Chondrocyte (in vitro differentiated cells): ENCODE results near the gene DNM3. TPM values are rescaled to one million over a fixed set of nuclear protein-coding genes. Genes with fewer than 3 reads are reported as not detected.
A peak's percentile ranks its signal among the peaks of the same experiment; 100 is the strongest.

Source experiments
- DNase-seq: peaks from one replicate; pipeline ENCODE4 v3.0.0; 2021; ENCODE audit warnings: mixed read lengths, low spot score
- H3K27ac Mint-ChIP-seq: one replicate; pipeline ENCODE4 v1.8.0; 2021; ENCODE audit warnings: mild to moderate bottlenecking, moderate library complexity, mixed read lengths; ENCODE audit not compliant: unreplicated experiment
- H3K27me3 Mint-ChIP-seq: 2 replicates; pipeline ENCODE4 v1.8.0; 2021; ENCODE audit warnings: low read depth, mixed read lengths
- H3K36me3 Mint-ChIP-seq: 2 replicates; pipeline ENCODE4 v1.8.0; 2021; ENCODE audit warnings: low read depth, mixed read lengths
- H3K4me1 Mint-ChIP-seq: 2 replicates; pipeline ENCODE4 v1.8.0; 2021; ENCODE audit warnings: low read depth, mild to moderate bottlenecking, mixed read lengths
- H3K4me3 Mint-ChIP-seq: one replicate; pipeline ENCODE4 v1.8.0; 2021; ENCODE audit warnings: mild to moderate bottlenecking, moderate library complexity, mixed read lengths; ENCODE audit not compliant: unreplicated experiment
- H3K9me3 Mint-ChIP-seq: 2 replicates; pipeline ENCODE4 v1.8.0; 2021; ENCODE audit warnings: low read depth, mixed read lengths
- total RNA-seq: library from RNA; stranded (reverse); gene quantifications from 3 replicates; pipeline ENCODE4 v1.2.1, GENCODE V29; 2021
- TF ChIP-seq, protein P1 (sequence below): fragments of 200-600 bp; sonication (generic); IDR thresholded peaks from 2 replicates; pipeline ENCODE4 v1.5.0; 2021; ENCODE audit warnings: antibody characterized with exemption, mild to moderate bottlenecking, moderate library complexity

The DNM3 gene
- total RNA-seq, 1 donor from 2014 or later = 12.4 TPM

DNA sequence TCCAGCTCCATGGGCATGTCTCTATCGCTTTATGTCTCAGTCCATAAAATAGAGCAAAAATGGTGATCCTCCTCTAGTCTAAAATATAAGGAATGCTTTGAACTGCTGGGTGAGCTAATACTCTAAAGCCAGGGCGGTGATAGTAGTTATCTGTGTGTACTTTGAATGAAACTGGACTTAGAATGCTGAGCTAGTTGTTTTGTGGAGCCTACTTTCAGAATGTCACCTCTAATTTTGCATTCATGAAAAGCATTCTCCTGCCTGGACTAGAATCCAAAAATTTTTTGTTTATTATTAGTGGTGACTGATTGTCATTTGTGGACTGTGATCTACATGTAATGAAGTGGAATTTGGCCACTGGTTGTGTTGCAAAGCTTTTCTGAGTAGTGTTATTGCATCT, 337.6 kb downstream of the DNM3 start:
- H3K27ac Mint-ChIP-seq = no peak overlapping the region
- no peaks in the 10 kb centered on the region for H3K27me3 Mint-ChIP-seq
- H3K9me3 Mint-ChIP-seq = no peaks in the 10 kb centered on the region
- peaks cover 21% of the 10 kb centered on the region for H3K4me1 Mint-ChIP-seq
- DNase-seq = no peak
- H3K36me3 Mint-ChIP-seq = no peaks in the 10 kb centered on the region
- H3K4me3 Mint-ChIP-seq = no peak overlapping the region
- TF ChIP-seq, protein P1, sequence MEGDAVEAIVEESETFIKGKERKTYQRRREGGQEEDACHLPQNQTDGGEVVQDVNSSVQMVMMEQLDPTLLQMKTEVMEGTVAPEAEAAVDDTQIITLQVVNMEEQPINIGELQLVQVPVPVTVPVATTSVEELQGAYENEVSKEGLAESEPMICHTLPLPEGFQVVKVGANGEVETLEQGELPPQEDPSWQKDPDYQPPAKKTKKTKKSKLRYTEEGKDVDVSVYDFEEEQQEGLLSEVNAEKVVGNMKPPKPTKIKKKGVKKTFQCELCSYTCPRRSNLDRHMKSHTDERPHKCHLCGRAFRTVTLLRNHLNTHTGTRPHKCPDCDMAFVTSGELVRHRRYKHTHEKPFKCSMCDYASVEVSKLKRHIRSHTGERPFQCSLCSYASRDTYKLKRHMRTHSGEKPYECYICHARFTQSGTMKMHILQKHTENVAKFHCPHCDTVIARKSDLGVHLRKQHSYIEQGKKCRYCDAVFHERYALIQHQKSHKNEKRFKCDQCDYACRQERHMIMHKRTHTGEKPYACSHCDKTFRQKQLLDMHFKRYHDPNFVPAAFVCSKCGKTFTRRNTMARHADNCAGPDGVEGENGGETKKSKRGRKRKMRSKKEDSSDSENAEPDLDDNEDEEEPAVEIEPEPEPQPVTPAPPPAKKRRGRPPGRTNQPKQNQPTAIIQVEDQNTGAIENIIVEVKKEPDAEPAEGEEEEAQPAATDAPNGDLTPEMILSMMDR = no peak

- no peaks in the 10 kb centered on the region for H3K9me3 Mint-ChIP-seq
- H3K4me1 Mint-ChIP-seq = peaks cover 27% of the 10 kb centered on the region
- no peak overlapping the region for H3K4me3 Mint-ChIP-seq
- no peak for DNase-seq
- TF ChIP-seq, protein P1 = no peak
- no peaks in the 10 kb centered on the region for H3K27me3 Mint-ChIP-seq
- no peaks in the 10 kb centered on the region for H3K36me3 Mint-ChIP-seq
- no peak overlapping the region for H3K27ac Mint-ChIP-seq
These were observed 338.6 kb downstream of the DNM3 start for GRCh38 chr1:172179918-172180317.

DNA sequence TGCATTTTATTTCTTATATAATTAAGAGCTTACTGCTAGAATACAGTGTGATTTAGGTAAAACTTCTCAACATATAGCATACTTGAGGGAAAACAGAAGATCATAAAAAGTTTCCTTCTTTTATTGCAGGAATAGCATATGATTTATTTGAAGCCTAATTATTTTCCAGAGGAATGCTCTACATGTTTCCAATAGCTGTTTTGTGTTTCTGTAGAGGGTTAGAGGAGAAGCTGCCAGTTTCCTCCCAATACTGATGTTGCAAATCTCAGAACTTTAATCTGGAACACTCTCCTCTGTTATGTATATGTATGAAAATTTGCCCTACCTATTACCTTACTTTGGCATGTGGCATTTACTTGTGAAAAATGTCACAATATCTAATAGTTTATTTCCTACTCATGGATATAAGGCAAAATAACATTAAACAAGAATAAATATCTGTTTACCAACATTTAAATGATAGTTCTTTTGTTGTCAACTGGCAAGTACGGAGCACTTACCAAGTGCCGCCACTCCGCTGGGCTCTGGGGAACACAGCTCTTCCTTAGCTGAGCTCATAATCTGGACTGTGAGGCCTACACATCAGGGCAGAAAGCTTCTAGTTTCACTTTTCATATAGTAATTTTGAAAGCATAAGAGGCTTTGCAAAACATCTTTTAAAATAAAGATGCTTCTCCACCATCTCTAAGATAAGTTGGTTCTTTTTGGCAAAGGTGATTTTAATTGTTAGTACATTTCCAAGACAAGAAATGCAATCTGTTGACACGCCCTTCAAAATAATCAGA, 339.4 kb downstream of the DNM3 start:
- TF ChIP-seq, protein P1 = no peak
- DNase-seq = no peak
- no peaks in the 10 kb centered on the region for H3K27me3 Mint-ChIP-seq
- H3K4me1 Mint-ChIP-seq = peaks cover 35% of the 10 kb centered on the region
- no peaks in the 10 kb centered on the region for H3K9me3 Mint-ChIP-seq
- no peaks in the 10 kb centered on the region for H3K36me3 Mint-ChIP-seq
- peak overlapping the region; percentile 84 for H3K27ac Mint-ChIP-seq
- peak overlapping the region; percentile 35 for H3K4me3 Mint-ChIP-seq

- Mint-ChIP-seq H3K4me3 (no peak overlapping the region), H3K9me3 (no peaks in the 10 kb centered on the region), H3K27ac (no peak overlapping the region), H3K36me3 (no peaks in the 10 kb centered on the region), H3K4me1 (peaks cover 39% of the 10 kb centered on the region), H3K27me3 (no peaks in the 10 kb centered on the region)
- TF ChIP-seq, protein P1 = no peak
- no peak for DNase-seq
These were observed 343.4 kb downstream of the DNM3 start for GRCh38 chr1:172184506-172185191.

DNA sequence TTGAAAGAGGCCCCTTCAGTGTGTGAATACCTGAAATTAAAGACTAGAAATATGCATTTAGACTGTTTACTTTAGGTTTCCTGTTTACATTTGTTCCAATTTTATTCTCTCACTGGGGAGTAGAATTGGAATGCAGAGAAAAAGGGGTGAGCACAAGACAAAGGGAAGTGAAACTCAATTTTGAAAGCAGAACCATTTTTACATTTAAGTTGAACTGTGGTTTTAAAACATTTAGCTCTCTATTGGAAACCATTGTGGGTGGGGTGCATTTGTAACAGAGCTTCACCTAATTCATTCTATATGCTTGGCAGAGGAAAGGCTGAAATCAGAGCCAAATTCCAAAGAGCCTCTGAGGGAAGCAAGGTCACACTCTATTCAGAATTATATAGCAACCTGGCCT, 343.9 kb downstream of the DNM3 start:
- no peaks in the 10 kb centered on the region for H3K27me3 Mint-ChIP-seq
- DNase-seq = no peak
- TF ChIP-seq, protein P1 = no peak
- H3K36me3 Mint-ChIP-seq = no peaks in the 10 kb centered on the region
- H3K4me3 Mint-ChIP-seq = no peak overlapping the region
- peaks cover 39% of the 10 kb centered on the region for H3K4me1 Mint-ChIP-seq
- no peak overlapping the region for H3K27ac Mint-ChIP-seq
- H3K9me3 Mint-ChIP-seq = no peaks in the 10 kb centered on the region
